ENCODE measurements around the gene BACH2.

- TF ChIP-seq JUND (IDR thresholded peaks at IDR 0.05) (no peak), CHD2 (IDR thresholded peaks at IDR 0.05; ENCODE audit: low read length, partially characterized antibody) (no peak), USF2 (IDR thresholded peaks at IDR 0.05; ENCODE audit: borderline replicate concordance, low read depth, low read length) (no peak), RAD21 (IDR thresholded peaks at IDR 0.05; ENCODE audit: low read length) (no peak), EP300 (IDR thresholded peaks at IDR 0.05; ENCODE audit: borderline replicate concordance in 1 of 2, low read depth in 1 of 2, low read length in 1 of 2) (no peak), TAF1 (IDR thresholded peaks at IDR 0.05; ENCODE audit: borderline replicate concordance, low read depth, low read length) (no peak), GABPA (IDR thresholded peaks at IDR 0.05; ENCODE audit: low read depth) (no peak)
- TF ChIP-seq, protein P1, sequence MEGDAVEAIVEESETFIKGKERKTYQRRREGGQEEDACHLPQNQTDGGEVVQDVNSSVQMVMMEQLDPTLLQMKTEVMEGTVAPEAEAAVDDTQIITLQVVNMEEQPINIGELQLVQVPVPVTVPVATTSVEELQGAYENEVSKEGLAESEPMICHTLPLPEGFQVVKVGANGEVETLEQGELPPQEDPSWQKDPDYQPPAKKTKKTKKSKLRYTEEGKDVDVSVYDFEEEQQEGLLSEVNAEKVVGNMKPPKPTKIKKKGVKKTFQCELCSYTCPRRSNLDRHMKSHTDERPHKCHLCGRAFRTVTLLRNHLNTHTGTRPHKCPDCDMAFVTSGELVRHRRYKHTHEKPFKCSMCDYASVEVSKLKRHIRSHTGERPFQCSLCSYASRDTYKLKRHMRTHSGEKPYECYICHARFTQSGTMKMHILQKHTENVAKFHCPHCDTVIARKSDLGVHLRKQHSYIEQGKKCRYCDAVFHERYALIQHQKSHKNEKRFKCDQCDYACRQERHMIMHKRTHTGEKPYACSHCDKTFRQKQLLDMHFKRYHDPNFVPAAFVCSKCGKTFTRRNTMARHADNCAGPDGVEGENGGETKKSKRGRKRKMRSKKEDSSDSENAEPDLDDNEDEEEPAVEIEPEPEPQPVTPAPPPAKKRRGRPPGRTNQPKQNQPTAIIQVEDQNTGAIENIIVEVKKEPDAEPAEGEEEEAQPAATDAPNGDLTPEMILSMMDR (IDR thresholded peaks at IDR 0.05): no peak
Measured at GRCh38 chr6:90333928-90334327, 37.3 kb upstream of the BACH2 start.

Data from SK-N-SH (cell line).